Caco-2 (cell line): ENCODE measurements around the gene ATG9B. TPM values are rescaled to one million over a fixed set of nuclear protein-coding genes. Genes with fewer than 3 reads are reported as not detected.

Experiments
- BruUV-seq: library from RNA; stranded (reverse); fragments of 400-500 nt; replicated peaks from 2 replicates; lab custom pipeline; 2021; lab: Mats Ljungman, UMichigan
- CTCF ChIA-PET: fragments of 300-600 bp; sonication (Branson Sonifier 250); formaldehyde crosslinking; loops from one replicate; lab custom pipeline; 2022; ENCODE audit warnings: antibody characterized with exemption; lab: Charles Lee
- POLR2A ChIA-PET: fragments of 300-600 bp; sonication (Branson Sonifier 250); formaldehyde crosslinking; loops from one replicate; lab custom pipeline; 2022; ENCODE audit warnings: antibody characterized with exemption; lab: Charles Lee
- DNase-seq, 2 experiments: peaks; one replicate each; pipeline versions ENCODE4 v3.0.0 to v3.0.0-alpha.2; 2020 to 2022
- H3K27me3 ChIP-seq: replicated peaks from 2 replicates; pipeline ENCODE4 v1.6.0; 2011; ENCODE audit warnings: low read length; ENCODE audit not compliant: control insufficient read depth, insufficient read depth
- H3K36me3 ChIP-seq: 2 replicates; pipeline ENCODE4 v1.5.1; 2011; ENCODE audit warnings: low read length; ENCODE audit not compliant: control insufficient read depth, insufficient read depth
- H3K4me1 ChIP-seq: fragments of 250-450 bp; sonication (Bioruptor Pico); 2 replicates; pipeline ENCODE4 v1.5.1; 2020; ENCODE audit warnings: mild to moderate bottlenecking
- H3K4me3 ChIP-seq: 2 replicates; pipeline ENCODE4 v1.5.1; 2011; ENCODE audit warnings: low read depth, mild to moderate bottlenecking, control low read depth, low read length
- H3K9me3 ChIP-seq: fragments of 250-450 bp; sonication (Bioruptor Pico); 2 replicates; pipeline ENCODE4 v1.5.1; 2020; ENCODE audit warnings: mild to moderate bottlenecking, moderate library complexity
- H3K27ac Mint-ChIP-seq: one replicate; pipeline ENCODE4 v1.8.0; 2022; ENCODE audit warnings: mixed read lengths; ENCODE audit not compliant: unreplicated experiment
- H3K27me3 Mint-ChIP-seq: one replicate; pipeline ENCODE4 v1.8.0; 2022; ENCODE audit warnings: mixed read lengths; ENCODE audit not compliant: insufficient read depth, unreplicated experiment
- H3K36me3 Mint-ChIP-seq: one replicate; pipeline ENCODE4 v1.8.0; 2022; ENCODE audit warnings: mild to moderate bottlenecking, mixed read lengths; ENCODE audit not compliant: insufficient read depth, unreplicated experiment
- H3K4me1 Mint-ChIP-seq: one replicate; pipeline ENCODE4 v1.8.0; 2022; ENCODE audit warnings: low read depth, mixed read lengths; ENCODE audit not compliant: unreplicated experiment
- H3K4me3 Mint-ChIP-seq: one replicate; pipeline ENCODE4 v1.8.0; 2022; ENCODE audit warnings: mild to moderate bottlenecking, moderate library complexity, mixed read lengths; ENCODE audit not compliant: unreplicated experiment
- H3K9me3 Mint-ChIP-seq: one replicate; pipeline ENCODE4 v1.8.0; 2022; ENCODE audit warnings: mixed read lengths; ENCODE audit not compliant: unreplicated experiment
- intact Hi-C: fragments of 100-400 bp; cut with micrococcal nuclease; formaldehyde crosslinking; loops from one replicate; pipeline ENCODE4 v1.10.0; 2022; ENCODE audit not compliant: unreplicated experiment
- total RNA-seq: library from RNA; stranded (reverse); gene quantifications from 2 replicates; pipeline ENCODE4 v1.2.3, GENCODE V29; 2022
- TF ChIP-seq, protein P1 (sequence below), 2 experiments: fragments of 200-600 bp in 1 of 2; IDR thresholded peaks; 1 replicate in 1 of 2; 2 replicates in 1 of 2; pipeline versions ENCODE4 v1.5.1 to v1.8.0; 2011 to 2022; ENCODE audit warnings: antibody characterized with exemption in 1 of 2, control low read depth in 1 of 2, inconsistent platforms in 1 of 2, low read depth in 1 of 2, low read length in 1 of 2, mild to moderate bottlenecking in 1 of 2, moderate library complexity in 1 of 2; ENCODE audit not compliant: insufficient read depth in 1 of 2, severe bottlenecking in 1 of 2, unreplicated experiment in 1 of 2

Gene ATG9B
- total RNA-seq, 1 experiment from 2014 or later = 4.3 TPM

GRCh38 chr7:150986556-150986955 is 37.7 kb downstream of the ATG9B start:
- DNase-seq = no peak
- CTCF ChIA-PET = interaction anchor here (0.6 to 1.9 kb wide), 8 partner anchors 8 to 137 kb away, joined by 3 to 7 read pairs (median 3); no protein-coding TSS in a partner anchor
- intact Hi-C loops = loop anchor here (1.0 to 5.0 kb wide), 4 partner anchors 8 to 209 kb away; partner anchors contain the start of gene KCNH2

DNA sequence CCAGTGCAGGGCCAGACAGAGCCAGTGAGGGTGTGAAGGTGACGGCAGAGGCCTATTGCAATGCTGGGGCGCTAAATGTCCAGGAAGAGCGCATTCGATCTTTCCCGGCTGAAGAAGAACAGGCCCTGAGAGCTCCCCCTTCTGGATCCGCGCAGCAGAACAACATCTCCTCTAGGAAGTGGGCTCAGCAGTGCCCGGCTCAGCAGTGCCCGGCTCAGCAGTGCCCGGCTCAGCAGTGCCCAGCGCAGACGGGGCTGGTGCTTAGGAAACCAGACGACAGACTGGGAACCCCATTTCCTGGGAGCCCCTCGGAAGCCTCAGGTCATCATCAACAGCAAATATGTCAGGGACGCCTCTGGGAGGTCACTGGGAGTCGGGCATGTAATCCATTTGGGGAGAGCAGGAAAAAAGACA is 38.2 kb downstream of the ATG9B start:
- no peaks in the 10 kb centered on the region for H3K36me3 ChIP-seq
- no peak overlapping the region for H3K4me3 ChIP-seq
- H3K27me3 Mint-ChIP-seq = peaks cover 6% of the 10 kb centered on the region
- no peaks in the 10 kb centered on the region for H3K36me3 Mint-ChIP-seq
- no peak overlapping the region for H3K4me3 Mint-ChIP-seq
- H3K9me3 Mint-ChIP-seq = peaks cover 14% of the 10 kb centered on the region
- POLR2A ChIA-PET = interaction anchor here (0.6 kb wide), 1 partner anchor 12 kb away, joined by 3 read pairs; no protein-coding TSS in a partner anchor
- no peaks in the 10 kb centered on the region for H3K4me1 Mint-ChIP-seq
- no peaks in the 10 kb centered on the region; the same call in 1 of the 2 replicates for H3K27me3 ChIP-seq
- TF ChIP-seq, protein P1, sequence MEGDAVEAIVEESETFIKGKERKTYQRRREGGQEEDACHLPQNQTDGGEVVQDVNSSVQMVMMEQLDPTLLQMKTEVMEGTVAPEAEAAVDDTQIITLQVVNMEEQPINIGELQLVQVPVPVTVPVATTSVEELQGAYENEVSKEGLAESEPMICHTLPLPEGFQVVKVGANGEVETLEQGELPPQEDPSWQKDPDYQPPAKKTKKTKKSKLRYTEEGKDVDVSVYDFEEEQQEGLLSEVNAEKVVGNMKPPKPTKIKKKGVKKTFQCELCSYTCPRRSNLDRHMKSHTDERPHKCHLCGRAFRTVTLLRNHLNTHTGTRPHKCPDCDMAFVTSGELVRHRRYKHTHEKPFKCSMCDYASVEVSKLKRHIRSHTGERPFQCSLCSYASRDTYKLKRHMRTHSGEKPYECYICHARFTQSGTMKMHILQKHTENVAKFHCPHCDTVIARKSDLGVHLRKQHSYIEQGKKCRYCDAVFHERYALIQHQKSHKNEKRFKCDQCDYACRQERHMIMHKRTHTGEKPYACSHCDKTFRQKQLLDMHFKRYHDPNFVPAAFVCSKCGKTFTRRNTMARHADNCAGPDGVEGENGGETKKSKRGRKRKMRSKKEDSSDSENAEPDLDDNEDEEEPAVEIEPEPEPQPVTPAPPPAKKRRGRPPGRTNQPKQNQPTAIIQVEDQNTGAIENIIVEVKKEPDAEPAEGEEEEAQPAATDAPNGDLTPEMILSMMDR (IDR thresholded peaks at IDR 0.05; ENCODE audit: insufficient read depth in 1 of 2, low read depth in 1 of 2, low read length in 1 of 2, severe bottlenecking in 1 of 2, unreplicated experiment in 1 of 2) = peak; percentile 69 to 88
- H3K4me1 ChIP-seq = no peaks in the 10 kb centered on the region
- intact Hi-C loops = loop anchor here (1.0 to 5.0 kb wide), 4 partner anchors 8 to 209 kb away; partner anchors contain the start of gene KCNH2
- H3K27ac Mint-ChIP-seq = no peak overlapping the region
- DNase-seq = peak; percentile 63 to 72
- CTCF ChIA-PET = interaction anchor here (0.6 to 1.9 kb wide), 8 partner anchors 9 to 123 kb away, joined by 3 to 7 read pairs (median 3); no protein-coding TSS in a partner anchor
- no TSS peak for BruUV-seq
- peaks cover 13% of the 10 kb centered on the region for H3K9me3 ChIP-seq

More at GRCh38 chr7:150986556-150986955, 37.7 kb downstream of the ATG9B start:
- Mint-ChIP-seq H3K4me1 (no peaks in the 10 kb centered on the region), H3K4me3 (no peak overlapping the region), H3K27ac (no peak overlapping the region), H3K27me3 (peaks cover 3% of the 10 kb centered on the region), H3K36me3 (no peaks in the 10 kb centered on the region), H3K9me3 (peaks cover 18% of the 10 kb centered on the region)
- no peak overlapping the region for H3K4me3 ChIP-seq
- H3K9me3 ChIP-seq = peaks cover 14% of the 10 kb centered on the region
- BruUV-seq = no TSS peak
- POLR2A ChIA-PET = interaction anchor here (0.6 kb wide), 1 partner anchor 12 kb away, joined by 3 read pairs; no protein-coding TSS in a partner anchor
- H3K27me3 ChIP-seq = no peaks in the 10 kb centered on the region; the same call in 1 of the 2 replicates
- TF ChIP-seq, protein P1 (IDR thresholded peaks at IDR 0.05; ENCODE audit: insufficient read depth in 1 of 2, low read depth in 1 of 2, low read length in 1 of 2, severe bottlenecking in 1 of 2, unreplicated experiment in 1 of 2) = no peak
- H3K36me3 ChIP-seq = no peaks in the 10 kb centered on the region
- H3K4me1 ChIP-seq = no peaks in the 10 kb centered on the region

- Mint-ChIP-seq H3K36me3 (peaks cover 2% of the 10 kb centered on the region), H3K27me3 (peaks cover 12% of the 10 kb centered on the region), H3K4me1 (peaks cover 2% of the 10 kb centered on the region), H3K27ac (no peak overlapping the region), H3K4me3 (no peak overlapping the region), H3K9me3 (no peaks in the 10 kb centered on the region)
- POLR2A ChIA-PET = interaction anchor here (0.6 kb wide), 1 partner anchor 184 kb away, joined by 4 read pairs; the partner anchor contains the start of gene TMEM176B
- CTCF ChIA-PET = interaction anchor here (0.7 to 1.6 kb wide), 6 partner anchors 10 to 44 kb away, joined by 3 to 8 read pairs (median 5); partner anchors contain the start of gene ABCB8
- TF ChIP-seq, protein P1 (IDR thresholded peaks at IDR 0.05; ENCODE audit: insufficient read depth in 1 of 2, low read depth in 1 of 2, low read length in 1 of 2, severe bottlenecking in 1 of 2, unreplicated experiment in 1 of 2) = no peak
- no TSS peak for BruUV-seq
- Histone ChIP-seq H3K4me1 (no peaks in the 10 kb centered on the region), H3K9me3 (no peaks in the 10 kb centered on the region; the same call in 1 of the 2 replicates), H3K36me3 (no peaks in the 10 kb centered on the region), H3K4me3 (no peak overlapping the region), H3K27me3 (no peaks in the 10 kb centered on the region; the same call in 1 of the 2 replicates)
- DNase-seq = peak in 1 of 2 experiments; percentile 76
- intact Hi-C loops = no loop called here
Observed at GRCh38 chr7:150983893-150984368, 40.4 kb downstream of the ATG9B start.
